ENCODE data around the gene CD101.

DNA sequence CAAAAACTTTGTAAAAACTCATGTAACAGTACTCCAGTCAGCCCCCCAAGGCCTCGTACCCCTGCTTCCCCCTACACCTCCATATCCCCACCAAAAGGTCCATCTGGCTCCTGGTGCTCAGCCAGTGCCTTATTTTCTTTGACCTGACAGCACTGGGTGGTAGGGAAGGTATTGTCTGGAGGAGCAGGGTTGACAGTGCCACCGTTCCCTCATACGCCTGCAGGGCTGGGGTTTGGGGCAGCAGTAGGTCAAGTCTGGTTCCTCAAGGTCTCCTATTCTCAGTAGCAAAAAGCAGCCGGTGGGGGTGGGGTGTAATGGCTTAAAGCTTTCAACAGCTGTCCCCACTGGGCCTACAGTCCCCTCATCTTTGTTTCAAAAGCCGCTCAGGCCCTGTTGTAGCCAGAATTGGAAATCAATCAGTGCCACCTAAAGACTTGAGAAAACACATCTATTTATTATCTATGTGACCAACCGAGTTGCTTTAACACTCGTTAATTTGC, 33.3 kb downstream of the CD101 start:
- no peak for TF ChIP-seq POLR2A (IDR thresholded peaks at IDR 0.05; ENCODE audit: low read length)
- no peak for TF ChIP-seq GATA1 (IDR thresholded peaks at IDR 0.05; ENCODE audit: low read depth, low read length)
